ENCODE results near the gene FARP1.

DNA sequence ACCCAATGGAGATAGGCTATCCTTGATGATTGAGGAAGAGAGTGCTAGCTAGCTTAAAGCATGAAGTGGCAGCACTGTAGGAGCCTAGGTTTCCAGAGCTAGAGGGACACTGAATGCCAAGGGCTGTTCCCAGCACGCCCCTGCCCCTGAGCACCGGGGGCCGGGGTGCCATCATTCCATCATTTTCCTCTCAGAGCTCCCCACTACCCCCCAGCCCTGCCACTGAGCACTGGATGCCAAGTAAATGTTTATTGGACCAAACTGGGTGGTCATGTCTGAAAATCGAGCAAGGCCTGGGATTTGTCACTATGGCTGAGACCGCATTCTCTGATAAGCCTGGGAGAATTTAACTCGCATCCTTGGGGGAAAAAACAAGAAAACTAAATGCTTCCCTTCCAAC is 291.2 kb downstream of the FARP1 start:
- TF ChIP-seq, protein P1, sequence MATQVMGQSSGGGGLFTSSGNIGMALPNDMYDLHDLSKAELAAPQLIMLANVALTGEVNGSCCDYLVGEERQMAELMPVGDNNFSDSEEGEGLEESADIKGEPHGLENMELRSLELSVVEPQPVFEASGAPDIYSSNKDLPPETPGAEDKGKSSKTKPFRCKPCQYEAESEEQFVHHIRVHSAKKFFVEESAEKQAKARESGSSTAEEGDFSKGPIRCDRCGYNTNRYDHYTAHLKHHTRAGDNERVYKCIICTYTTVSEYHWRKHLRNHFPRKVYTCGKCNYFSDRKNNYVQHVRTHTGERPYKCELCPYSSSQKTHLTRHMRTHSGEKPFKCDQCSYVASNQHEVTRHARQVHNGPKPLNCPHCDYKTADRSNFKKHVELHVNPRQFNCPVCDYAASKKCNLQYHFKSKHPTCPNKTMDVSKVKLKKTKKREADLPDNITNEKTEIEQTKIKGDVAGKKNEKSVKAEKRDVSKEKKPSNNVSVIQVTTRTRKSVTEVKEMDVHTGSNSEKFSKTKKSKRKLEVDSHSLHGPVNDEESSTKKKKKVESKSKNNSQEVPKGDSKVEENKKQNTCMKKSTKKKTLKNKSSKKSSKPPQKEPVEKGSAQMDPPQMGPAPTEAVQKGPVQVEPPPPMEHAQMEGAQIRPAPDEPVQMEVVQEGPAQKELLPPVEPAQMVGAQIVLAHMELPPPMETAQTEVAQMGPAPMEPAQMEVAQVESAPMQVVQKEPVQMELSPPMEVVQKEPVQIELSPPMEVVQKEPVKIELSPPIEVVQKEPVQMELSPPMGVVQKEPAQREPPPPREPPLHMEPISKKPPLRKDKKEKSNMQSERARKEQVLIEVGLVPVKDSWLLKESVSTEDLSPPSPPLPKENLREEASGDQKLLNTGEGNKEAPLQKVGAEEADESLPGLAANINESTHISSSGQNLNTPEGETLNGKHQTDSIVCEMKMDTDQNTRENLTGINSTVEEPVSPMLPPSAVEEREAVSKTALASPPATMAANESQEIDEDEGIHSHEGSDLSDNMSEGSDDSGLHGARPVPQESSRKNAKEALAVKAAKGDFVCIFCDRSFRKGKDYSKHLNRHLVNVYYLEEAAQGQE (IDR thresholded peaks at IDR 0.05) = no peak
- TF ChIP-seq, protein P2, sequence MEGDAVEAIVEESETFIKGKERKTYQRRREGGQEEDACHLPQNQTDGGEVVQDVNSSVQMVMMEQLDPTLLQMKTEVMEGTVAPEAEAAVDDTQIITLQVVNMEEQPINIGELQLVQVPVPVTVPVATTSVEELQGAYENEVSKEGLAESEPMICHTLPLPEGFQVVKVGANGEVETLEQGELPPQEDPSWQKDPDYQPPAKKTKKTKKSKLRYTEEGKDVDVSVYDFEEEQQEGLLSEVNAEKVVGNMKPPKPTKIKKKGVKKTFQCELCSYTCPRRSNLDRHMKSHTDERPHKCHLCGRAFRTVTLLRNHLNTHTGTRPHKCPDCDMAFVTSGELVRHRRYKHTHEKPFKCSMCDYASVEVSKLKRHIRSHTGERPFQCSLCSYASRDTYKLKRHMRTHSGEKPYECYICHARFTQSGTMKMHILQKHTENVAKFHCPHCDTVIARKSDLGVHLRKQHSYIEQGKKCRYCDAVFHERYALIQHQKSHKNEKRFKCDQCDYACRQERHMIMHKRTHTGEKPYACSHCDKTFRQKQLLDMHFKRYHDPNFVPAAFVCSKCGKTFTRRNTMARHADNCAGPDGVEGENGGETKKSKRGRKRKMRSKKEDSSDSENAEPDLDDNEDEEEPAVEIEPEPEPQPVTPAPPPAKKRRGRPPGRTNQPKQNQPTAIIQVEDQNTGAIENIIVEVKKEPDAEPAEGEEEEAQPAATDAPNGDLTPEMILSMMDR (IDR thresholded peaks at IDR 0.05) = no peak
- no peak for TF ChIP-seq SMC3 (IDR thresholded peaks at IDR 0.05)

Measured in A549 (cell line).